ENCODE data around the gene FN3K.
A peak's percentile ranks its signal among the peaks of the same experiment; 100 is the strongest.
"Not testable (repeated sequence)": the region's sequence is repeated elsewhere in the genome, so short reads cannot be mapped to it uniquely, and the experiment has no call there.

The FN3K gene

GRCh38 chr17:82737967-82738877 lies 2.8 kb downstream of the FN3K start:
- DNase-seq = no peak

DNA sequence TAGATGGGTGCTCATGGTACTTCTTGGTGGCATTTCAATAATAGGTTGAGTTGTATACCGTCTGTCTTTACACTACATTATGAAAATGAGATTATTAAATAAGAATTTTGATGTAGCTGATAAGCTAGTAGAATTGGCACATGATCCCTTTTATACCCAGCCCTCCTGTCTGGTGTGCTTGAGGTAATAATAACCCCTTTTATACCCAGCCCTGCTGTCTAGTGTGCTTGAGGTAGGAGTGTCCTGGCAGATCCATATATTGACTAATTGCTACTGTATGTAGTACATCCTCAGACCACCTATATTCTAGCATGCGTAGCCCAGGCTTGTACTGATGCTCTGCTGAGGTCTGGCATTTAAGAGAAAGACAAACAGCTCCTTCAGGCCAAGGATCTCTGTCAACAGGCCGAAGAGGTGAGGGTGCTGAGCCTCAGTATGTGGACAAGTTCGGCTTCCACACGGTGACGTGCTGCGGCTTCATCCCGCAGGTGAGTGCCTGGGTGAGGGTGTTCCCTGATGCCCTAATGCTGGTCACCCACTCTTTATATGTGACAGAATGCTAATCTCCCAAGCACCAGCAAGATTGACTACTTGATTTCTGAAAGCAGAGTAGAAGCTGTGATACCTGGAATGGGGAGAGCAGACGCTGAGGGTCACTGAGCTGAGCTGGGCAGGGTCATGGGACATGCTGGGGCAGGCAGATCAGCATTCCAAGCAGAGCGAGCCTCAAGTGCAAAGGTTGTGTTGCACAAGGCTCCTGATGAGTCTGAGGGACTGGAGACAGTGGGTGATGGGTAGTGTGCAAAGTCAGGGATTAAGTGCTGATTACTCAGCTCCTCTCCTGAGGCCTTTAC lies 5.7 kb downstream of the FN3K start:
- no peak for DNase-seq

- no peak for DNase-seq
Measured at GRCh38 chr17:82743344-82744219, 8.2 kb downstream of the FN3K start.

GRCh38 chr17:82744736-82745135 lies 9.3 kb downstream of the FN3K start:
- DNase-seq = not testable (repeated sequence)

- no peak for DNase-seq
Measured at GRCh38 chr17:82745524-82745923, 10.1 kb downstream of the FN3K start.

DNA sequence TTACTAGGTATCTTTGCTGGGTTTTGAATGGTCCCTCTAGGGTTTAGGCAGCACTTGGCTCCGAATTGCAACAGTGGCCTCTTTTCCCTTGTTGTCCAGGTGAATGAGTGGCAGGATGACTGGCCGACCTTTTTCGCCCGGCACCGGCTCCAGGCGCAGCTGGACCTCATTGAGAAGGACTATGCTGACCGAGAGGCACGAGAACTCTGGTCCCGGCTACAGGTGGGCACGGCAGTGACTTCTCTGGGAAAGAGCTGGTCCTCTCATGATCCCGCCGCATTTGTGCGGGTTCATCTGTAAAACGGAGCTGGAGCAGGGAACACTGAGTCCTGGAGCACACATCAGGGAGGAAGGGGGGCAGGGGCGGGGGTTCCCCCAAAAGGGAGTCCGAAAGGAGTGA lies 13.3 kb downstream of the FN3K start:
- no peak for DNase-seq

- no peak for DNase-seq
Measured at GRCh38 chr17:82750241-82750908, 15.0 kb downstream of the FN3K start.

DNA sequence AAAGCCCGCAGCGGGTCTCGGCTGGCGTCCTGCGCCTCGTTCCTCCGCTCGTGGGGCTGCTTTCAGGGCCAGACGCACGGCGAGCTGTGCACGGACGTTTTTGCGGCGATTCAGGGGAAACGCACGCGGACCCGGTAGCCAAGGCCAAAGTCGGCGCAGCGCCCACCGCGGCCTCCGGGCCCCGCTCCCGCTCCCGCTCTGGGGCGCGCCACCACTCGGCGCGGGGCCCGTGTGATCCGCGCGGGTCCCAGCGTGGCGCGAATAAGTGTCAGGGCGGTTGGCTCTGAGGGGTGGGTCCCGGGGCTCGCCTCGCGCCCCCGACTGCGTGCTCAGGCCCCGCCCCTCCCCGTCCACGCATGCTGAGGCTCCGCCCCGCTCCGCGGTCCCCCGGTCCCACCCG lies 15.8 kb downstream of the FN3K start:
- DNase-seq = no peak

- DNase-seq = peak; percentile 31
Measured at GRCh38 chr17:82751571-82752370, 16.4 kb downstream of the FN3K start, which contains the start of gene TBCD. Gene TBCD (plus strand): TSS chr17:82752065. CDS start chr17:82752194, 129 bp downstream.

DNA sequence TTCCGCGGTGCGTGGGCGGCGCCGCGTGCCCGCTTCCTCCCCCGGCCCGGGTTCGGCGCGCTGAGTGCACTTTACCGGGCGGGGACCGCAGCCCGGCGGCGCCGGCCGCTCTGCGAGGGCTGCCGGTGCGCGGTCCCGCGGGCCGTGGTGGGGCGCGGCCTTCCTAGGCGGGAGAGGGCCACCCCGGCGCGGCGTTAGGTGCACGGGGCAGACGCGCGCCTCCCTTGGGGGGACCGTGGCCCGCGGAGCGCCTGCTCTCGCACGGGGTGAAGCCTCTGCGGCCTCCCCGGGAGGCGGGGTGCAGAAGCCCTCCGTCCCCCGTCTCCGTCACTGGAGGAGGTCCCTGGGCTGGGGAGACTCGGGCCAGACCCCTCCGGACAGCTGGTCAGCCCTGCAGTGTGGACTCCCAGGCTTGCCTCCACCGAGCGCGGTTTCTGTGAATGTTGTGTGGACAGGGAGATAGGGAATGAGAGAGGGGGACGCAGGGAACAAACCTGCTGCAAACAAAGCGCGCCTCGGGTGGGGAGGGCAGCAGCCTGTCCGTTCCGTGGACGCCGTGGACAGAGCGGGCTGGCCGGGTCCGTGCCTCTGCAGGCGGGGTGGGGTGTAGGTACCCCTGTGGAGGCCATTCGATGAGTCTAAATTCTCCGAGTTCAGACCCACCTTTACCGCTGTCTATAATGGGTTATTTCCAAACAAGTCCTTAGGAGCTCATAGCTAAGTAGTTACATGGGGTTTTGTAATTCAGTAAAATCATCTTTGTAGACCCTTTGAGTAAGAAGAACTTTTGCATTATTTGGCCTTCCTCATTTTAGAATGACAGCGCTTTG lies 17.2 kb downstream of the FN3K start:
- no peak for DNase-seq

DNA sequence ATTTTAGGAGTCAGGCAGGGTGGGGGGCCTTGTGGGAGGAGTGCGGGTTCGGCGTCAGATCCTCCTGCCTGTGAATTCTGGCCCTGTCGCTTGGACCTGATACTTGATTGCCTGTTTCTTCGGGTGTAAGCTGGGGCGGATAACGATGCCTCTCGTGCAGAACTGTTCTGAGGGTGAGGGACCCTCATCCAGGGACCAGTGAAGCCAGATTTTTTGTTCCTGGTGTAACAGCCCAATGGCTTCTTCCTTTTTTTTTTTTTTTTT lies 17.7 kb downstream of the FN3K start:
- no peak for DNase-seq

- DNase-seq = no peak
Measured at GRCh38 chr17:82754297-82755208, 19.1 kb downstream of the FN3K start.

DNA sequence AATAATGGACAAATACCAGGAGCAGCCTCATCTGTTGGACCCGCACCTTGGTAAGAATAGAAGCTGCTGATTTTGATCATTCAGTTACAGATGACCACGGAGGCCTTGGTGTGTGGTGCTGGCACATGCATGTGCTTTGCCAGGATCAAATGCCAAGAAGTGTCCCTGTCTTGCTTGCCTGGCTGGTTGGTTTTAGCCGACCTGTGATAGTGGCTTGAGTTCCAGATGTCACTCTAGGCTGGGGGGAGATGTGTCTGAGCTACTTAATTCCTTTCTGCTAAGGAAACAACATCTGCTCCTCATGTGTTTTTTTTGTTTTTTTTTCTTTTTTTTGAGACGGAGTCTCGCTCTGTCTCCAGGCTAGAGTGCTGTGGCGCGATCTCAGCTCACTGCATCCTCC lies 20.8 kb downstream of the FN3K start:
- DNase-seq = no peak

DNA sequence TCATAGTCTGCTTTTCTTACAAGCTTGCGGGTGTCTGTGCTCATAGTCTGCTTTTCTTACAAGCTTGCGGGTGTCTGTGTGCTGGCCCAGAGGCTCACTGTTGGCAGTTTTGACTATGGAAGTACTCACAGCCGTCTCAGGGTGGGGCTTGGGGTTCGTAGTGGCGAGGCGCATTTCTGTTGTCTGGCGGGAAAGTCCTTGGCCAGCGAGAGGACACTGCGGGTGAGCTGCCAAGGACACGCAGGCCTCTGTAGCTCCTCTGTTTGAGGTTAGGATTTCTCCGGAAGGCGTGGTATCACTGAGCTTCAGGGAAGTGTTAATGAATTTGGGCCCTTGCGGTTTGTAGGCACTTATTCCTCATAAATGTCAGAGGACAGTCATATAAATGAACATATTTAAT lies 30.0 kb downstream of the FN3K start:
- DNase-seq = no peak

- DNase-seq = no peak
Measured at GRCh38 chr17:82767041-82767754, 31.8 kb downstream of the FN3K start.

- no peak for DNase-seq
Measured at GRCh38 chr17:82769041-82769440, 33.6 kb downstream of the FN3K start.

DNA sequence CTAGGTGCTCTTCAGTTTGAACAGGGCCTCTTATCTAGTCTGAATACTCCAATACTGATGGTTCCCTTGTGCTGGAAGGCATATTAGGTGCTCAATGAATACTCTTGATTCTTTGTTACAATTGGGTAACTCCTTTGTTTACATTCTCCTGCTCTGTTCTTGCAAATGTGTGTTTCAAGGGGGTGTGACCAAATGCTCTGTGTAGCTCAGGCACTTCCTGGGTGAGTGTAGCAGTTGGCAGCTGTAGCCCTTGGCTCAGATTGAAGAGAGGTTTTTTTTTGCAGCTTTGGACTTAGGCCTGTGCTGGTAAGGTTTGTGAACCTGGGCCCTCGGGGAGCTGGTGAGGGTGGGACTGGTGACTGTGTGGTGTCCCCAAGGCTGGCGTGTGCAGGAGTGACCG lies 36.6 kb downstream of the FN3K start:
- no peak for DNase-seq

- DNase-seq = not testable (repeated sequence)
Measured at GRCh38 chr17:82774456-82774855, 39.0 kb downstream of the FN3K start.
